Ishikawa (cell line): ENCODE results near the gene MOK.

Source experiments
- CEBPB ChIP-seq: IDR thresholded peaks from 2 replicates; pipeline ENCODE4 v1.6.1; 2012
- EGR1 ChIP-seq: IDR thresholded peaks from 2 replicates; pipeline ENCODE4 v1.6.1; 2012
- EP300 ChIP-seq: IDR thresholded peaks from 2 replicates; pipeline ENCODE4 v1.6.1; 2012; ENCODE audit warnings: borderline replicate concordance
- FOXM1 ChIP-seq: IDR thresholded peaks from 2 replicates; pipeline ENCODE4 v1.6.1; 2012; ENCODE audit warnings: low read depth, borderline replicate concordance
- NFIC ChIP-seq: IDR thresholded peaks from 2 replicates; pipeline ENCODE4 v1.6.1; 2012
- TAF1 ChIP-seq: IDR thresholded peaks from 2 replicates; pipeline ENCODE4 v1.6.1; 2012; ENCODE audit warnings: low read depth, mild to moderate bottlenecking
- TCF12 ChIP-seq: IDR thresholded peaks from 2 replicates; pipeline ENCODE4 v1.6.1; 2012; ENCODE audit warnings: low read depth
- USF1 ChIP-seq: IDR thresholded peaks from 2 replicates; pipeline ENCODE4 v1.6.1; 2012
- YY1 ChIP-seq: IDR thresholded peaks from 2 replicates; pipeline ENCODE4 v1.6.1; 2012; ENCODE audit warnings: low read depth
- TF ChIP-seq, protein P1 (sequence below): IDR thresholded peaks from 2 replicates; pipeline ENCODE4 v1.6.1; 2012
- TF ChIP-seq, protein P2 (sequence below): IDR thresholded peaks from 2 replicates; pipeline ENCODE4 v1.6.1; 2012; ENCODE audit warnings: low read depth, mild to moderate bottlenecking

GRCh38 chr14:102206918-102207317, 98.0 kb downstream of the MOK start:
- no peak for TF ChIP-seq NFIC
- TF ChIP-seq USF1: no peak
- TF ChIP-seq FOXM1: no peak
- no peak for TF ChIP-seq TAF1
- TF ChIP-seq, protein P1, sequence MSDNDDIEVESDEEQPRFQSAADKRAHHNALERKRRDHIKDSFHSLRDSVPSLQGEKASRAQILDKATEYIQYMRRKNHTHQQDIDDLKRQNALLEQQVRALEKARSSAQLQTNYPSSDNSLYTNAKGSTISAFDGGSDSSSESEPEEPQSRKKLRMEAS: no peak
- TF ChIP-seq EP300: no peak
- TF ChIP-seq EGR1: no peak
- TF ChIP-seq CEBPB: no peak
- no peak for TF ChIP-seq YY1
- TF ChIP-seq, protein P2, sequence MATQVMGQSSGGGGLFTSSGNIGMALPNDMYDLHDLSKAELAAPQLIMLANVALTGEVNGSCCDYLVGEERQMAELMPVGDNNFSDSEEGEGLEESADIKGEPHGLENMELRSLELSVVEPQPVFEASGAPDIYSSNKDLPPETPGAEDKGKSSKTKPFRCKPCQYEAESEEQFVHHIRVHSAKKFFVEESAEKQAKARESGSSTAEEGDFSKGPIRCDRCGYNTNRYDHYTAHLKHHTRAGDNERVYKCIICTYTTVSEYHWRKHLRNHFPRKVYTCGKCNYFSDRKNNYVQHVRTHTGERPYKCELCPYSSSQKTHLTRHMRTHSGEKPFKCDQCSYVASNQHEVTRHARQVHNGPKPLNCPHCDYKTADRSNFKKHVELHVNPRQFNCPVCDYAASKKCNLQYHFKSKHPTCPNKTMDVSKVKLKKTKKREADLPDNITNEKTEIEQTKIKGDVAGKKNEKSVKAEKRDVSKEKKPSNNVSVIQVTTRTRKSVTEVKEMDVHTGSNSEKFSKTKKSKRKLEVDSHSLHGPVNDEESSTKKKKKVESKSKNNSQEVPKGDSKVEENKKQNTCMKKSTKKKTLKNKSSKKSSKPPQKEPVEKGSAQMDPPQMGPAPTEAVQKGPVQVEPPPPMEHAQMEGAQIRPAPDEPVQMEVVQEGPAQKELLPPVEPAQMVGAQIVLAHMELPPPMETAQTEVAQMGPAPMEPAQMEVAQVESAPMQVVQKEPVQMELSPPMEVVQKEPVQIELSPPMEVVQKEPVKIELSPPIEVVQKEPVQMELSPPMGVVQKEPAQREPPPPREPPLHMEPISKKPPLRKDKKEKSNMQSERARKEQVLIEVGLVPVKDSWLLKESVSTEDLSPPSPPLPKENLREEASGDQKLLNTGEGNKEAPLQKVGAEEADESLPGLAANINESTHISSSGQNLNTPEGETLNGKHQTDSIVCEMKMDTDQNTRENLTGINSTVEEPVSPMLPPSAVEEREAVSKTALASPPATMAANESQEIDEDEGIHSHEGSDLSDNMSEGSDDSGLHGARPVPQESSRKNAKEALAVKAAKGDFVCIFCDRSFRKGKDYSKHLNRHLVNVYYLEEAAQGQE: no peak
- TF ChIP-seq TCF12: no peak
